IPS DF 19.7 (cell line): ENCODE results near the gene RFC4.
"Not testable (repeated sequence)": the region's sequence is repeated elsewhere in the genome, so short reads cannot be mapped to it uniquely, and the experiment has no call there.

Source experiments
- DNase-seq: peaks from one replicate; pipeline ENCODE4 v3.0.0-alpha.2; 2013; ENCODE audit warnings: low read depth, low spot score

Gene RFC4

GRCh38 chr3:186825294-186825821 is 19.1 kb upstream of the RFC4 start:
- DNase-seq, result no peak

DNA sequence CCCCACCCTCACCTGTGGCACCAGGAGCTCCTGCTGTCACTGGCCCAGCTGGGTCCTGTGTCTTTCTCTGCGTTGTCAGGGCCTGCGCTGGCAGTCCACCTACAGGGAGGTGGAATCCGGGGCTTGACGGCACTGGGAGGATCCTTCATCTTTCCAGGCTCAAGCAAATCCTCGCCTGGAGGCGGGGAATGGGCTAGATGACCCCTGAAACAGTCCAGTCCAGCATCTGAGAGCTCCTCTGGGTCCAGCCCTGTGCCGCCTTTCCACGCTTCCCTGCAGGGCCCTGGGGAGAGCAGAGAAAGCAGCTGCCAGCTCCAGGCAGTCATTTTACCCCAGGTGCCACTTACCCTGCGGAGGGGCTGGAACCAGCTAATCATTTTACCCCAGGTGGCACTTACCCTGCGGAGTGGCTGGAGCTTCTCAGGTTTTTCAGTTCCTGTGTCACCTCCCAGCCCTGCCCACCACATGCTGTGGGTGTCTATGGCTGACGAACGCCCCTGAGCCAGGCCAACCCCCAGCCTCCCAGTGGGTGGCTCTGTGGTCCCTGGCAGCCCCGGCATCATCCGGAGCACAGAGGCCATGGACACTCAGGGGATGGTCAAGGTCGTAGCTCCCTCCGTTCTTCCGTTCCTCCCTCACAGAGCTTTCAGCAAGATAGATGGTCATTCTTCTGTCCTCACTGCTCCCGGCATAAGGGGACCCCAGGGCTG is 18.3 kb upstream of the RFC4 start:
- DNase-seq, result no peak

- DNase-seq, result no peak
Measured at GRCh38 chr3:186823386-186823785, 17.1 kb upstream of the RFC4 start.

DNA sequence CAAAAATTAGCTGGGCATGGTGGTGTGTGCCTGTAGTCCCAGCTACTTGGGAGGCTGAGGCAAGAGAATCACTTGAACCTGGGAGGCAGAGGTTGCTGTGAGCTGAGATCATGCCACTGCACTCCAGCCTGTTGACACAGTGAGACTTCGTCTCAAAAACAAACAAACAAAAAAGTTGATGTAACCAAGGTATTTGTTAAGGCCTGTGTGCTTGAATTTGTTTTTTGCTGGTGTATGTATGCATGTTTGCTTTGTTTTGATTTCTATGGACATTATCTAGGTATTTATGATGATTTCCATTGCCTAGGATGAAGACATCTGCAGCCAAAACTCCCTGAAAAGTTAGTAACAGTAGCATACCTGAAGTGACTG is 16.1 kb upstream of the RFC4 start:
- not testable (repeated sequence) for DNase-seq

GRCh38 chr3:186821429-186822387 is 15.4 kb upstream of the RFC4 start:
- DNase-seq, result no peak

DNA sequence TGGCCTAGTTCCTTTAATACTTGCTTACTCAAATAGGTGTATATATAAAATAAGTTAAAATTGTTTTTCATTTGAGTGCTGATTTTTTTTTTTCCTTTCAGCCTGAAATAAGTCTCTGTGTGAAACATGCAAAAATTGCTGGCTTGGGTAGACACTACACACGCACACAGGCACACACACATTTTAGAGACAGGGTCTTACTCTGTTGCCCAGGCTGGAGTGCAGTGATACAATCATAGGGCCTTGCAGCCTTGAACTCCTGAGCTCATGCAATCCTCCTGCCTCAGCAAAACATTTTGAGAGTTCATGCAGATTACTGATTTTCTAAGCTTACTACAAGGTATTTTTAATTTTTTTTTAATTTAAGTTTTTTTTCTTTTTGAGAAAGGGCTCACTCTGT is 12.7 kb upstream of the RFC4 start:
- DNase-seq, result no peak

DNA sequence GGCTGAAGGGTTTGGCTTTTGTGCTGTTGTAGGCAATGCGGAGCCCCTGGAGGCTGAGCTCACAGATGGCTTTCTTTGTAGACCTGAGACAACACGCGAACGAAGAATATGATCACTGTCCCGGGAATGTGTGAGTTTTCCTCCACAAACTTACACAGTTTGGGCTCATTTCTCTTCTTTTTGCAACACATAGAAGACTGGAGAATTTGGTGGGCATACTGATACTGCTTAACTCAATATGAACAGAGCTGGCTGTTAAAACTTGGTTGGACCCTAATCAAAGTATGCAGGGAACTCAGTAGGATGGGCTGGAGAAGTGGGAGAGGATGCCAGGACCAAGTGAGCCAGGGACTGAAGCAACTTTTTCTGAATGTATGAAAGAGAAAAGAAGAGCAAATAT is 12.2 kb upstream of the RFC4 start:
- no peak for DNase-seq

- DNase-seq, result no peak
Measured at GRCh38 chr3:186815435-186815834, 9.2 kb upstream of the RFC4 start.

DNA sequence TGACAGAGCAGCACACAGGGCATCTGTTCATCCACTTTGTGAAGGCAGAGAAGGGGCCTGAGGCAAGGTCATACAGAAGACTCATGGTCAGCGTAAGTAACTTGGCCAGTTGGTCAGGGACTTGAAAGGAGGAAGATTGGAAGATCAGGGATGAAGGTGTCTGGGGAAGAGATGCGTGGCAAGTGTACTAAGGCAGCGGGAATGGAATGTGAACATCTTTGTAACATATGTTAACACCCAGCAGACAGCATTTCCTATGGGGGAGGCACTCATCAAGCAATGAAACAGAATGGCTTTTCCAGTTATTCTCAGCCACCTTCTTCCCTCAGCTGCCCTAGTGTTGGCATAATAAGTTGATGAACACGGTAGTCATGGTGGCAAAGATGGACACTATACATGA is 7.8 kb upstream of the RFC4 start:
- no peak for DNase-seq

GRCh38 chr3:186811313-186811712 is 5.0 kb upstream of the RFC4 start:
- DNase-seq, result not testable (repeated sequence)

DNA sequence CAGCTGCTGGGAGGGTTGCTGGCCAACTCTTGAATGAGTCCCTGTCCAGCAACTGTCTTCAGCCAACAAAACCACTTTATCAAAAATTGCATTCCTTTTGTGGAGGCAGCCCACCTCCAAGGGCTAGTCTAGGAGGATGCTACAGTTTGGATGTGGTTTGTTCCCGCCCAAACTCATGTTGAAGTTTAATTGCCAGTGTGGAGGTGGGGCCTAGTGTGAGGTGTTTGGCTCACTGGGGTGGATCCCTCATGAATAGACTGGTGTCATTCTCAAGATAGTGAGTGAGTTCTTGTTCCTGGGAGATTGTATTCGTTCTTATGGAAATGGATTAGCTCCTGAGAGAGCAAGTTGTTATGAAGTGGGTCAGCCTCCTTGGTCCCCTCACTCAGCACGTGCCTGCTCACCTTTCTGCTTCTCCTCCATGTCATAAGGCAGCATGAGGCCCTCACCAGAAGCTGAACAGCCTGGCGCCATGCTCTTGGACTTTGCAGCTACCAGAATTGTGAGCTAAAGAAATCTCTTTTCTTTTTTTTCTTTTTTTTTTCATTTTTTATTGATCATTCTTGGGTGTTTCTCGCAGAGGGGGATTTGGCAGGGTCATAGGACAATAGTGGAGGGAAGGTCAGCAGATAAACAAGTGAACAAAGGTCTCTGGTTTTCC is 4.2 kb upstream of the RFC4 start:
- no peak for DNase-seq

DNA sequence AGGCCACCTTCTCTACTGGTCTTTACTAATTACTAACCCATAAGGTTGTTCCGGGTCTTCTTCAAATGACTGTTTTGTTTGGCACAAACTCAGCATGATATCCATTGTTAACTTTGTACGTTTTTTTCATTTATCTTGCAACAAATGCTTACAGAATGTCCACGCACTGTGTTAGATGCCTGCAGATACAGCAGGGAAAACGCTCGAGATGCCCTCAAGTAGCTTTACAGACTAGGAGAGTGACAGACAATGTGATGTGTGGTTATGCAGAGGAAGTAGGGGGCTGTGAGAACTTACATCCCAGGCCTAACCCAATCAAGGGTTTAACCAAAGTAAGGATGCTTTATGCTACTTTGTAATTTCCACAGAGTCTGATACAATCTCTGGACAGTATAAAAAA is 949 bp upstream of the RFC4 start:
- no peak for DNase-seq

GRCh38 chr3:186803447-186803846 is 2.8 kb downstream of the RFC4 start:
- not testable (repeated sequence) for DNase-seq

DNA sequence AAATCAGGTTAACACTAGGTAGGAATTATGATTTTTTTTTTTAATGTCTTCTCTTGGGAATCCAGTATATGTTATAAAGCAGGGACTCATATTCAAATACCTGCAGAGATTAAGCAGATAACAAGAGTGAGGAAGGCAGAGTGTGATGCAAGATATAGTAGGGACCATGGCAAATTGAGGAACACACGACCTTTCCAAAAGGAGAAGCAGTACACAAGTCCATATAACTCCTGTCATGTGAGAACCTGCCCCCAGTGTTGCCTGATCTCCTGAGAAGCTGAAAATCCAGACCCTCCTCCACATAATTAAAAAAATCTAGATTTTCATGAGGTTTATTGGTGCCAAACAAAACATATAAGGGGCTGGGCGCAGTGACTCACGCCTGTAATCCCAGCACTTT is 3.6 kb downstream of the RFC4 start:
- no peak for DNase-seq

DNA sequence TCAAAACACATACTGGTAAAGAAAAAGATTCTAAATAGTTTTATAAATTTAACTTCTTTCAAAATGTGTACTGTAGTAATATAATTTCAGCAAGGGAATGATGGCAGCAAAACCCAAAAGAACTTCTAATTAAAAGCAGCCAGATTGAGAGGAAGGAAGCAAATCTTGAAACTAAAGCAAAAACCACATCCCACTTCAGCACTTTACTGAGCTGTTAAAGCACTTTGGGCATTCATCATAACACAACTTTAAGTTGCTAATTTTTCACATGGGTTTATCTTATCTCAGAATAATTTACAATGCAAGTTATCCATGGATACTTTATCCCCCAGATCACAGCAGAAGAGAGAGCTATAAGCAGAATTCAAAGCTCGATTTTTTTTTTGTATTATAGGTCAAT is 6.0 kb downstream of the RFC4 start:
- no peak for DNase-seq

DNA sequence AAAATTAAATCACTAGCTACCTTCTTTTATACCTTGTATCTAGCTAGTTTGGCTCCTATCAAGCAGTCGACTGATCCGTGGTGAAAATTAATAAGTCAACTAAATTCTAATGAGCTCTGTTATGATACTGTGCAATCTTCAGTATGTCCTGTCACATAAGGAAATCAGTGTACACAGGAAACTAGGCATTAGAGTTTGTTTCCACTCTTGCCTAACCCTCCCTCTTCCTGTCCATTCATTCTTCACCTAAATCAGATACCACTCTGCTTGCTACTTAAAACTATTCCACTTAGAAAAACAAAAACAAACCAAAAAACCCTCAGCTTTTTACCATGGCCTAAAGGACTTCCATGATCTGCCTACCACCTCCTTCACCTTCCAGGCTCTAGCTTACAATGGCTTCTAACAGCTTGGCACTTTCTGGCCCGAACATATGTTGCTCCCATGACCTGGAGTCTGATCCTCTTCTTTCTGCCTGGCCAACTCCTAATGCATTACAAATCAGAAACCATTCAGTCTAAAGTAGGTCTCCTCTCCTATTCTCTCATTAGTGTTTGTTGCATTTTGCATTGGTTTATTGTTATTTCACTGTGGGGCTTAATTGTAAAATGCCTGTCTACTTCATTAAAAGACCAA is 7.9 kb downstream of the RFC4 start:
- no peak for DNase-seq

- DNase-seq, result no peak
Measured at GRCh38 chr3:186790261-186790981, 15.9 kb downstream of the RFC4 start.

GRCh38 chr3:186789554-186790260 is 16.6 kb downstream of the RFC4 start:
- DNase-seq, result no peak

- no peak for DNase-seq
Measured at GRCh38 chr3:186788482-186789370, 17.6 kb downstream of the RFC4 start.
